NCI-H774 (cell line): ENCODE data around the gene ARHGAP28.
"Not testable (repeated sequence)": the region's sequence is repeated elsewhere in the genome, so short reads cannot be mapped to it uniquely, and the experiment has no call there.

Experiments used
- DNase-seq: peaks from one replicate; lab custom pipeline; 2025; lab: John Stamatoyannopoulos, UW

The ARHGAP28 gene

GRCh38 chr18:6775702-6776101 lies 46.2 kb downstream of the ARHGAP28 start:
- DNase-seq = no peak

- DNase-seq = no peak
Measured at GRCh38 chr18:6776188-6776587, 46.7 kb downstream of the ARHGAP28 start.

- no peak for DNase-seq
Measured at GRCh38 chr18:6777509-6777908, 48.0 kb downstream of the ARHGAP28 start.

- no peak for DNase-seq
Measured at GRCh38 chr18:6778459-6779247, 49.1 kb downstream of the ARHGAP28 start.

- no peak for DNase-seq
Measured at GRCh38 chr18:6781142-6781714, 51.7 kb downstream of the ARHGAP28 start.

- DNase-seq = no peak
Measured at GRCh38 chr18:6781796-6782195, 52.3 kb downstream of the ARHGAP28 start.

- no peak for DNase-seq
Measured at GRCh38 chr18:6782861-6783260, 53.3 kb downstream of the ARHGAP28 start.

- DNase-seq = no peak
Measured at GRCh38 chr18:6784046-6784445, 54.5 kb downstream of the ARHGAP28 start.

GRCh38 chr18:6785001-6785400 lies 55.5 kb downstream of the ARHGAP28 start:
- no peak for DNase-seq

- DNase-seq = no peak
Measured at GRCh38 chr18:6785411-6785810, 55.9 kb downstream of the ARHGAP28 start.

- no peak for DNase-seq
Measured at GRCh38 chr18:6792391-6792790, 62.9 kb downstream of the ARHGAP28 start.

- DNase-seq = no peak
Measured at GRCh38 chr18:6793455-6793854, 63.9 kb downstream of the ARHGAP28 start.

- DNase-seq = no peak
Measured at GRCh38 chr18:6793986-6794385, 64.5 kb downstream of the ARHGAP28 start.

GRCh38 chr18:6795307-6795706 lies 65.8 kb downstream of the ARHGAP28 start:
- DNase-seq = no peak

GRCh38 chr18:6796511-6796910 lies 67.0 kb downstream of the ARHGAP28 start:
- no peak for DNase-seq

- no peak for DNase-seq
Measured at GRCh38 chr18:6797171-6797570, 67.7 kb downstream of the ARHGAP28 start.

- no peak for DNase-seq
Measured at GRCh38 chr18:6798896-6799295, 69.4 kb downstream of the ARHGAP28 start.

GRCh38 chr18:6800309-6800708 lies 70.8 kb downstream of the ARHGAP28 start:
- not testable (repeated sequence) for DNase-seq

GRCh38 chr18:6807515-6808257 lies 78.2 kb downstream of the ARHGAP28 start:
- no peak for DNase-seq

- DNase-seq = no peak
Measured at GRCh38 chr18:6810191-6810590, 80.7 kb downstream of the ARHGAP28 start.

- DNase-seq = no peak
Measured at GRCh38 chr18:6811816-6812215, 82.3 kb downstream of the ARHGAP28 start.

GRCh38 chr18:6814882-6815425 lies 85.4 kb downstream of the ARHGAP28 start:
- DNase-seq = no peak

GRCh38 chr18:6816154-6816553 lies 86.6 kb downstream of the ARHGAP28 start:
- no peak for DNase-seq
